Sigmoid colon (tissue), 4 donors: ENCODE results near the gene C22orf39.

ENCODE experiments used
- CTCF ChIP-seq, 4 experiments: fragments of 450-650 bp in 3 of 4; fragments of 200-600 bp in 1 of 4; IDR thresholded peaks; one replicate each; pipeline ENCODE4 v1.5.1; 2016 to 2019; ENCODE audit warnings: antibody characterized with exemption in 4 of 4, mild to moderate bottlenecking in 3 of 4, moderate library complexity in 2 of 4
- EP300 ChIP-seq, 4 donors: sonication (generic); formaldehyde crosslinking; IDR thresholded peaks; one replicate each; pipeline ENCODE4 v1.6.1; 2017; ENCODE audit warnings: antibody characterized with exemption in 4 of 4
- POLR2A ChIP-seq, 2 donors: fragments of 450-650 bp; IDR thresholded peaks; one replicate each; pipeline ENCODE4 v1.6.1; 2016; ENCODE audit warnings: antibody characterized with exemption in 2 of 2, mild to moderate bottlenecking in 2 of 2, moderate library complexity in 2 of 2
- POLR2AphosphoS5 ChIP-seq, 4 donors: sonication (generic); formaldehyde crosslinking; IDR thresholded peaks; one replicate each; pipeline ENCODE4 v1.6.1; 2017; ENCODE audit warnings: antibody characterized with exemption in 4 of 4

GRCh38 chr22:19438298-19438697, 9.2 kb downstream of the C22orf39 start:
- TF ChIP-seq POLR2A (IDR thresholded peaks at IDR 0.05), result no peak
- TF ChIP-seq POLR2AphosphoS5 (IDR thresholded peaks at IDR 0.05), result no peak
- TF ChIP-seq CTCF (IDR thresholded peaks at IDR 0.05), result no peak
- no peak for TF ChIP-seq EP300 (IDR thresholded peaks at IDR 0.05)
